ENCODE results near the gene CCL4L2.
"Not testable (repeated sequence)": the region's sequence is repeated elsewhere in the genome, so short reads cannot be mapped to it uniquely, and the experiment has no call there.

Gene CCL4L2

DNA sequence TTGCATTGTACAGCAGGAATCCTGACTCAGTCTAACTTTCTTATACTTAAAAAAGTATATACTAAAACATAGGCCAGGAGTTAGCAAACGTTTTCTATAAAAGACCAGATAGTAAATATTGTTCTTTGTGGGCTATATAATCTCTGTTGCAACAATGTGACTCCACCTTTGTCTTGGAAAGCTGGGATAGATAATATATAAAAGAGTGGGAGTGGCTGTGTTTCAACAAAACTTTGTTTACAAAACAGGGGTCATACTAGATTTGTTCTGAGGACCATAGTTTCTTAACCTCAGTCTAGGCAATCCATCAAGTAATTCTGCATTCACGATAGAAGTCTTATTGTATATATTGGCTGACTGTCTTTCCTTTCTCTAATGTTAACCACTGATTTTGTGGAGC lies 25.4 kb upstream of the CCL4L2 start:
- TF ChIP-seq, protein P1, sequence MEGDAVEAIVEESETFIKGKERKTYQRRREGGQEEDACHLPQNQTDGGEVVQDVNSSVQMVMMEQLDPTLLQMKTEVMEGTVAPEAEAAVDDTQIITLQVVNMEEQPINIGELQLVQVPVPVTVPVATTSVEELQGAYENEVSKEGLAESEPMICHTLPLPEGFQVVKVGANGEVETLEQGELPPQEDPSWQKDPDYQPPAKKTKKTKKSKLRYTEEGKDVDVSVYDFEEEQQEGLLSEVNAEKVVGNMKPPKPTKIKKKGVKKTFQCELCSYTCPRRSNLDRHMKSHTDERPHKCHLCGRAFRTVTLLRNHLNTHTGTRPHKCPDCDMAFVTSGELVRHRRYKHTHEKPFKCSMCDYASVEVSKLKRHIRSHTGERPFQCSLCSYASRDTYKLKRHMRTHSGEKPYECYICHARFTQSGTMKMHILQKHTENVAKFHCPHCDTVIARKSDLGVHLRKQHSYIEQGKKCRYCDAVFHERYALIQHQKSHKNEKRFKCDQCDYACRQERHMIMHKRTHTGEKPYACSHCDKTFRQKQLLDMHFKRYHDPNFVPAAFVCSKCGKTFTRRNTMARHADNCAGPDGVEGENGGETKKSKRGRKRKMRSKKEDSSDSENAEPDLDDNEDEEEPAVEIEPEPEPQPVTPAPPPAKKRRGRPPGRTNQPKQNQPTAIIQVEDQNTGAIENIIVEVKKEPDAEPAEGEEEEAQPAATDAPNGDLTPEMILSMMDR (IDR thresholded peaks at IDR 0.05; ENCODE audit: control extremely low read depth, extremely low read depth, low read depth, missing control alignments) = no peak
- POLR2A ChIA-PET = no interaction called here
- CTCF ChIA-PET = interaction anchor here (1.2 kb wide), 1 partner anchor 113 kb away, joined by 4 read pairs; no protein-coding TSS in a partner anchor
- DNase-seq (ENCODE audit: extremely low spot score) = no peak

DNA sequence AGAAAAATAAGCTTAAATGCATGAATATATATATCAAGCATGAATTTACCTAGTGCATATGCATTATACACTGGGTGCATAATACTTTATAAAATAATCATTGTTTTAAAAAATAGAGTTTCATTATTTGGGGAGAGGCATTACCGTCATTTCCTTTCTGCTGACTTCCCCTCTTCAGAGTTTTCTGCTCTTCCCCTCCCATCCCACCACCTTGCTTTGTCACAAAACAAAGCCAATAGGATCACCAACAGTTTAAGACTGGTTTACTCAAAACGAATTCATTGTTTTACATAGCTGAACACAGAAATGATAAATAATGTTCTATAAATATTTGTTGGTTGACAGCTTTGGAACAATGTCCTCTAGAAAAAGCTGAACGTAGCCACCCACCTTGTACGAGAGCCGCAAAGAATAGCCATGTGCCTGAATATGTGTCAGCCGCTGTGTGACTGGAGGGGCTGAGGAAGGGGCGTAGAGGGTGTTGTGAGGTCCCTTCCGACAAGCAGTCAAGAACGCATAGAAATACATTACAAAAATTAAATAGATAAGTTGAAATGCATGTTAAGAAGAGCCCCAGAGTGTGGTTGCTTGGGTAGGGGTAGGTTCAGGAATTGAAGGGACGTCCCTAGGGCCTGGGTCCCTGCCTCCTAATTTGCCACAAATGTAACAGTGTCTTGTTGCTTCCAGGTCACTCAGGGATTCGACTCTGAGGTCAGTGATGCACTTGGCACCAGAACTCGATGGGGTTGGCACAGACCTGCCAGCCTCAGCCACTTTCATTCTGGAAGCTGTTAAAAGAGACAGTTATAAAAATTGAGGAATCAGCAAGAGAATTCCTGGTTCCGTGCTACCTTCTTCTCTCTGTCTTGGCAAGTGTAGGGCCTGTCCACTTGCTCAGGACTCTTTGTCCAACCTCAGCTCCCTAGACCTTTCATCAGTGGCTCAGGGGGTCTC lies 23.8 kb upstream of the CCL4L2 start:
- DNase-seq (ENCODE audit: extremely low spot score); POLR2A ChIA-PET: not testable (repeated sequence)
- CTCF ChIA-PET = interaction anchor here (1.7 kb wide), 1 partner anchor 39 kb away, joined by 4 read pairs; no protein-coding TSS in a partner anchor

DNA sequence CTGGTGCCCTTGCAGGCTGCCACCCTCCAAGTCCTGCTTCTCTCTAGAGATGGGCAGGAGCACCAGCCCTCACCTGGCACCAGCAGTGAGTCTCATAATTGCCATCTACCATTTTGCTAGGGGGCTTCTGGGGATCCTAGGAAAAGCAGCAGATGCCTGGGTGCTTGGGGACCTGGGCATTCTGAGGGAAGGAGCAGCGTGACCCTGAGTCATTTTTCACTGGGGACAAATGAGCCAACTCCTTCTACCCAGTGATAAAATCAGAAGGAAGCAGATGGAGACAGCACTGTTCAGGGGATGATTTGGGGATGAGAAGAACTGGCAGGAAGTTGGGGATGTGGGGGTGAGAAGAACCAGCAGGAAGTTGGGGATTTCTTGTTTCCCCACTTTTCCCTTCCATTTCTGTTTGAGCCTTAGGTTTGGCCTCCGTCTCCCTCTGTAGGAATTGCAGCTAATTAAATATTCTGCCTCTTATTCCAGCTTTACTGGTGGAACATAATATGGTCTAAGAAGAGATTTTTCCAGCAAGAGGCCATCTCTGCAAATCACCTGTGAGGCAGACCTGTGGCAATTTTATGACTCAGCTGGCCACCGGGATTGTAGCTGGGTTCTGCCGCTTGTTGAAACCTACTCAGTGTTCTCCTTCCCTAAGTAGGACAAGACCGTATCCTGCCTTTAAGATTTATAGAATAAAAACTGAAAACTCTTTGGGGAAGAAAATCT lies 22.8 kb upstream of the CCL4L2 start:
- POLR2A ChIA-PET; DNase-seq (ENCODE audit: extremely low spot score): not testable (repeated sequence)
- CTCF ChIA-PET = interaction anchor here (1.4 kb wide), 2 partner anchors 41 to 219 kb away, joined by 4 to 7 read pairs; no protein-coding TSS in a partner anchor

DNA sequence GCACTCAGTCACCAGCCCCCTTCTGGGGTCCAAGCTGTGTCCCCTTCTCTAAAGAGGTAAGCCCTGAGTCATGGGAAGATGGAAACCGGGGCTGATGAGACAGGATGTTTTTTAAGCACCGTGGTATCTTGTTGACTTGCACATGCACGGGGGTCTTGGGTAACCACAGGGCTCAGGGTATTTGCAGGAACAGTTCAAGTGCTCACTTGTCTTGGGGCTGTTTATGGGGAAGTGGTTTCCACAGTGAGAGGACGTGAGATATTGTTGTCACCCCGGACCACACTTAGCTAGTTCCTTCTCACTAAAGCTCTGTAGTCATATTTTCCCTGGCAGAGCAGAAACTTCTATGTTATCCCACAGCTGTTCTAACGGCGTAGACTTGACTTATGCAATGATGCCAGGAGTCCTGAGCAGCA lies 22.0 kb upstream of the CCL4L2 start:
- ChIA-PET POLR2A (interaction anchor here (0.7 kb wide), 1 partner anchor 9 kb away, joined by 4 read pairs; no protein-coding TSS in a partner anchor), CTCF (interaction anchor here (0.7 to 1.4 kb wide), 3 partner anchors 31 to 220 kb away, joined by 3 to 7 read pairs (median 4); no protein-coding TSS in a partner anchor)
- TF ChIP-seq, protein P1 (IDR thresholded peaks at IDR 0.05; ENCODE audit: control extremely low read depth, extremely low read depth, low read depth, missing control alignments) = no peak
- DNase-seq (ENCODE audit: extremely low spot score) = no peak

DNA sequence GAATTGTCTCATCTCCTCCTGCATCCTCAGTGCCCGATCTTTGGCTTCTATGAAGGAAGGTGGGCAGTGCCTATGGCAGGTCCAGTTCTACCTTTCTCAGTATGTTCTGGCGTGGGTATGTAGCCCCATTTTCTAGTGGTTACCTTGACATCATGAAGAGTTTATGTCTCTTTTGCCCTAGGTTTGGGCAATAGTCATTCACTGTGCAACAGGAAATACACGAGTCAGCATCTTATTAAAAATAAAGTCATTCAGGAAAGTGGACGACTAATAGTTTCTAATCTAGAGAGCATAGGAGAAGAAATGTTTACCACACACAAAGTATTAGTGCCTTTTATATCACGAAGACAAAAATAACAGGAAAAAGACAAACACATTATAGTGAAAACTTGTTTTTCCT lies 20.9 kb upstream of the CCL4L2 start:
- CTCF ChIA-PET; DNase-seq (ENCODE audit: extremely low spot score); POLR2A ChIA-PET: not testable (repeated sequence)

DNA sequence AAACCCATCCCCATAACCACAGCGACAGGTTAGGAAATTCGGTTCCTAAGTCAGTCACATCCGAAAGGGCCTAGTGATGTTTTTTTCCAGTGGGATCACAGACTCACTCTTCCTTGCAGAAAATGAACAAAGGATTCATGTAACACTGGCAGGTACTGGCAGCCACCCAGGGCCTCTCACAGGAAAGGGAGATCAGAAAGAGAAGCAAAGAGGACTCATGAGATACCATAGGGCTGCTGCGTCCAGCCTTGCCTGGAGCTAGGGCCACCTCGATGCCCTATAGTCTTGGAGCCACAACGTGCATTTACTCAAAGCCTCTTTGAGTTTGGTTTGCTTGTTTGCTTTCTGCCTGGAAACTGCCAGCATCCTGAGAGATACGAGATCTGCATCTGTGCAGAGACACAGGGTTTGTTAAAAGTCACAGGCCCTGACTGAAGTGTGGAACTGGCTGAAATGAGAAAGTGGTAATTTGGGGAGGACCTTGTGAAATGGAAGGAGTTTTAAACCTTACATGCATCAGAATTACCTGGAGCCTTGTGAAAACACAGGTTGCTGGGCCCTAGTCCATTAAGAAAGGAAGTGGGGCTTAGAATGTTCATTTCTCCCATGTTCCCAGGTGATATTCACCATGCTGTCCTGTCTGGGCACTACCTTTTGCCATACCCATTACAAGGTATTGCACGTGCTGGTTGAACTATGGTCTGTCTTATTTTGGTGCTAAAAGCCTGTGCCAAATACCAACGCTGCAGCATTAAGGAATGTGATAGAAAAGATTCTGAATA lies 20.1 kb upstream of the CCL4L2 start:
- POLR2A ChIA-PET = not testable (repeated sequence)
- CTCF ChIA-PET = interaction anchor here (1.2 kb wide), 1 partner anchor 21 kb away, joined by 3 read pairs; the partner anchor contains the start of gene CCL4L2

DNA sequence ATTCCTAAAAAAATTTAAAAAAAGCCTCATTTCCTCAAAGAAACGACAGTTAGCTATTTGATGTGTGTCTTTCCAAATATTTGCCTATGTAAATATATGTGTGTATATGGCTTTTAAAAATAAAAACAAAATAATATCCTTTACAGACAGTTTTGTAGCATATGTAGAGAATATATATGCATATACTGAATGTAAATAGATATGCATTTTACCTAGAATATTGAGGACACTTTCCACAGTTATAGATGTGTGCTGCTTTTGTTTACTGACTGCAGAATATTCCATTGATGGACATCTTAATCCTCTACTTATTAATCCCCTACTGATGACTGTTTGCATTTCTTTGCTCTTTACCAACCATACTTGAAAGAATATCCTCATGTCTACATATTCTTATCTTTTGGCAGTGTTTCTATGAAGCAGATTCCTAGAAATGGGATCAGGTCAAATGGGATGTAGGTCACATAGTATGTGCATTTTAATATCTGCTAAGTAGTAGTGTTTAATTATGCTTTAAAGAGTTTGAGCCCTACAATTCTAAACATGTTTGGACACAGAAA lies 17.6 kb upstream of the CCL4L2 start:
- ChIA-PET POLR2A (no interaction called here), CTCF (interaction anchor here (0.9 to 1.9 kb wide), 6 partner anchors 9 to 224 kb away, joined by 3 to 6 read pairs (median 4); no protein-coding TSS in a partner anchor)
- TF ChIP-seq, protein P1 (IDR thresholded peaks at IDR 0.05; ENCODE audit: control extremely low read depth, extremely low read depth, low read depth, missing control alignments) = no peak
- no peak for DNase-seq (ENCODE audit: extremely low spot score)

More for the DNA sequence above, 20.1 kb upstream of the CCL4L2 start:
- not testable (repeated sequence) for DNase-seq (ENCODE audit: extremely low spot score)

DNA sequence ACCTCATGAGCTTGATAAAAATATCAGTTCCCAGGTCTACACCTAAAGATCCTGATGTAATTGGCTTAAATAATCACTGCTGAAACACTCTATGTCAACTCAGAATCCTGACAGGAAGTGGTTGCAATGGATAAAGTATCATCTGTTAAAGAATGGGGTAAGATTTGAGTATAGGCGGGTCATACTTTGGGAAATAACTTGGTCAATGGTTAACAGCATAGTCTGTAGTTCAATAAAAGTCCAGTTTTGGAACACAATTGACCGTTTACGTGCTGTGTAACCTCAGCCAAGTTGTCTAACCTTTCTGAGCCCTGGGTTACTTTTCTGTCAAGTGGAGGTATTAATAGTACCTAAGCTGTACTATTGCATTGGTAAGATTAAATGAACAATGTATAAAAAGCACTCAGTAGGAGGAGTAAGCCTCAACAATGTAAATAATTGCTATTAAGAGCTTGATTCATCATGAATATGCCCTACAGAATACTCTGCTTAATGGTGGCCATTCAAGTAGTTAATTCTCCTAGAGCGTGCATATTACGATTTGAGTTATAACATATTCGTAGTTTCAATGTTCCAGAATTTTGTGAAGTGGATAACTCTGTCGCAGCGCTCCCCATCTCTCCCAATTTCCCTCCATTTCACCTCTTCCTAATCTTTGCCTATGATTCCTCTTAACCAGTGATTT lies 16.6 kb upstream of the CCL4L2 start:
- POLR2A ChIA-PET = not testable (repeated sequence)
- CTCF ChIA-PET = interaction anchor here (1.9 kb wide), 1 partner anchor 8 kb away, joined by 6 read pairs; no protein-coding TSS in a partner anchor

DNA sequence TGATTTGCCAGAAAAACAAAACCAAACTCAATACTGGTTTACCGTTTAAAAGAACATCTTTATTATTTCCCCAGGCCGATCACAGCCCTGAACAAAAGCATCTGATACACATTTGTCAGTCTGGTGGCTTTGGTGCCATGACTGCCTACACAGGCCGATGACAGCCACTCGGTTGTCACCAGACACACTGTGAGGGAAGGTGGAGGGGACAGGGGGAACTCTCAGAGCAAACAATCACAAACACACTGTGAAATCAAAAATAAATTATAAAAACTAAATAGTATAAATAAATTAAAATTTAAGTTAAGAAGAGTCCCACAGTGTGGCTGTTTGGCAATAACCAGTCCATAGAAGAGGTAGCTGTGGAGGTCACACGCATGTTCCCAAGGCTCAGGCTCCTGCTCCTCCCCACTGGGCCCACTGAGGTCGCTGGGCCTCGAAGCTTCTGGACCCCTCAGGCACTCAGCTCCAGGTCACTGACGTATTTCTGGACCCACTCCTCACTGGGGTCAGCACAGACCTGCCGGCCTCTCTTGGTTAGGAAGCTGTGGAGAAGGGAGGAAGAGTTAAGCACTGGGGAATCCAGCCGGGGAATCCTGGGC lies 15.9 kb upstream of the CCL4L2 start:
- CTCF ChIA-PET = interaction anchor here (1.8 kb wide), 1 partner anchor 15 kb away, joined by 7 read pairs; the partner anchor contains the start of gene CCL4L2
- POLR2A ChIA-PET; DNase-seq (ENCODE audit: extremely low spot score): not testable (repeated sequence)

More for the DNA sequence above, 16.6 kb upstream of the CCL4L2 start:
- DNase-seq (ENCODE audit: extremely low spot score) = not testable (repeated sequence)
